ENCODE measurements around the gene IGIP.

The IGIP gene

GRCh38 chr5:140118302-140118936 lies 7.3 kb upstream of the IGIP start:
- no peak overlapping the region for H3K4me3 ChIP-seq (replicated peaks; ENCODE audit: insufficient read depth, low read length)
- DNase-seq (ENCODE audit: low read depth in 1 of 2, low spot score in 1 of 2): no peak

GRCh38 chr5:140126315-140127012 lies 727 bp downstream of the IGIP start:
- H3K27me3 ChIP-seq (ENCODE audit: insufficient read depth, poor library complexity, severe bottlenecking): no peaks in the 10 kb centered on the region
- H3K4me3 ChIP-seq (replicated peaks; ENCODE audit: insufficient read depth, low read length): no peak overlapping the region
- TF ChIP-seq SPI1 (IDR thresholded peaks at IDR 0.05; ENCODE audit: borderline replicate concordance, low read depth) (no peak), REST (IDR thresholded peaks at IDR 0.05; ENCODE audit: insufficient replicate concordance, low read depth) (no peak), GABPA (IDR thresholded peaks at IDR 0.05; ENCODE audit: low read depth) (no peak), CTCF (IDR thresholded peaks at IDR 0.05; ENCODE audit: insufficient read depth, low read length) (no peak), POLR2AphosphoS5 (IDR thresholded peaks at IDR 0.05; ENCODE audit: low read depth) (no peak)
- H3K27ac ChIP-seq (replicated peaks): no peak overlapping the region
- DNase-seq (ENCODE audit: low read depth in 1 of 2, low spot score in 1 of 2): no peak

More at GRCh38 chr5:140118302-140118936, 7.3 kb upstream of the IGIP start:
- TF ChIP-seq GABPA (IDR thresholded peaks at IDR 0.05; ENCODE audit: low read depth) (no peak), POLR2AphosphoS5 (IDR thresholded peaks at IDR 0.05; ENCODE audit: low read depth) (no peak)
- no peaks in the 10 kb centered on the region for H3K27me3 ChIP-seq (ENCODE audit: insufficient read depth, poor library complexity, severe bottlenecking)
- H3K27ac ChIP-seq (replicated peaks): no peak overlapping the region

GRCh38 chr5:140128376-140128775 lies 2.6 kb downstream of the IGIP start:
- no peaks in the 10 kb centered on the region for H3K27me3 ChIP-seq (ENCODE audit: insufficient read depth, poor library complexity, severe bottlenecking)
- TF ChIP-seq CTCF (IDR thresholded peaks at IDR 0.05; ENCODE audit: insufficient read depth, low read length): no peak
- TF ChIP-seq SPI1 (IDR thresholded peaks at IDR 0.05; ENCODE audit: borderline replicate concordance, low read depth): no peak
- no peak for TF ChIP-seq GABPA (IDR thresholded peaks at IDR 0.05; ENCODE audit: low read depth)
- no peak for TF ChIP-seq POLR2AphosphoS5 (IDR thresholded peaks at IDR 0.05; ENCODE audit: low read depth)
- TF ChIP-seq REST (IDR thresholded peaks at IDR 0.05; ENCODE audit: insufficient replicate concordance, low read depth): no peak
- H3K4me3 ChIP-seq (replicated peaks; ENCODE audit: insufficient read depth, low read length): no peak overlapping the region
- DNase-seq (ENCODE audit: low read depth in 1 of 2, low spot score in 1 of 2): no peak
- no peak overlapping the region for H3K27ac ChIP-seq (replicated peaks)

- TF ChIP-seq SPI1 (IDR thresholded peaks at IDR 0.05; ENCODE audit: borderline replicate concordance, low read depth) (no peak), REST (IDR thresholded peaks at IDR 0.05; ENCODE audit: insufficient replicate concordance, low read depth) (no peak), CTCF (IDR thresholded peaks at IDR 0.05; ENCODE audit: insufficient read depth, low read length) (no peak), POLR2AphosphoS5 (IDR thresholded peaks at IDR 0.05; ENCODE audit: low read depth) (no peak)
- DNase-seq (ENCODE audit: low read depth in 1 of 2, low spot score in 1 of 2): no peak
- Histone ChIP-seq H3K27me3 (ENCODE audit: insufficient read depth, poor library complexity, severe bottlenecking) (no peaks in the 10 kb centered on the region), H3K27ac (replicated peaks) (no peak overlapping the region), H3K4me3 (replicated peaks; ENCODE audit: insufficient read depth, low read length) (no peak overlapping the region)
Observed at GRCh38 chr5:140130949-140131733, 5.4 kb downstream of the IGIP start.
